Left lung (tissue), 10 donors: Measurements from ENCODE around the gene KREMEN2. TPM values are rescaled to one million over a fixed set of nuclear protein-coding genes. Genes with fewer than 3 reads are reported as not detected.

Experiments
- ATAC-seq: fragments of 200-7000 bp; cut with Tn5 transposase; one replicate; pipeline ENCODE4 v1.9.1; 2020; ENCODE audit warnings: moderate library complexity
- DNase-seq, 4 donors: peaks; one replicate each; pipeline ENCODE4 v3.0.0-alpha.2; 2013 to 2020
- H3K27ac ChIP-seq, 2 donors: fragments of 200-600 bp; sonication (generic) in 1 of 2; one replicate each; pipeline versions ENCODE4 v1.5.0 to v1.8.0; 2020 to 2021
- H3K27me3 ChIP-seq, 2 donors: fragments of 200-600 bp; sonication (generic) in 1 of 2; one replicate each; pipeline versions ENCODE4 v1.5.0 to v1.8.0; 2020 to 2021
- H3K36me3 ChIP-seq, 2 donors: fragments of 200-600 bp; sonication (generic) in 1 of 2; one replicate each; pipeline versions ENCODE4 v1.5.0 to v1.8.0; 2020 to 2021
- H3K4me1 ChIP-seq, 2 donors: fragments of 200-600 bp; one replicate each; pipeline ENCODE4 v1.8.0; 2021
- H3K4me3 ChIP-seq, 2 donors: fragments of 200-600 bp; sonication (generic) in 1 of 2; one replicate each; pipeline versions ENCODE4 v1.5.0 to v1.8.0; 2020 to 2021; ENCODE audit warnings: mild to moderate bottlenecking in 1 of 2
- H3K9me3 ChIP-seq, 2 donors: fragments of 200-600 bp; sonication (generic) in 1 of 2; one replicate each; pipeline versions ENCODE4 v1.5.0 to v1.8.0; 2020 to 2021
- intact Hi-C, 2 donors: fragments of 100-400 bp; cut with DNase I; formaldehyde crosslinking; loops; one replicate each; pipeline versions ENCODE4 v1.11.2 to v1.14.2; 2022
- polyA plus RNA-seq, 6 donors: library from polyadenylated mRNA; unstranded; fragments of 120-200 nt; gene quantifications; one replicate each; pipeline ENCODE4 v1.2.1, GENCODE V29; 2013; ENCODE audit not compliant: insufficient read length in 6 of 6
- total RNA-seq, 2 donors: library from RNA; stranded (reverse); fragmentation: NEBNext Ultra II Directional; extraction: Animal tissue kit (Norgen Biotek cat#: 25700); gene quantifications; one replicate each; pipeline ENCODE4 v1.2.1, GENCODE V29; 2021
- TF ChIP-seq, protein P1 (sequence below), 2 donors: fragments of 200-600 bp; sonication (generic) in 1 of 2; IDR thresholded peaks; one replicate each; pipeline versions ENCODE4 v1.5.0 to v1.8.0; 2021; ENCODE audit warnings: antibody characterized with exemption in 2 of 2
- donor health status: DM: no; HTN: yes; CAD: no.
- donor health status: DM: no; HTN: no; CAD: no.

The KREMEN2 gene
- total and polyA plus RNA-seq, 8 donors = 0.17 to 0.36 (median 0.20) TPM; not detected in 3

DNA sequence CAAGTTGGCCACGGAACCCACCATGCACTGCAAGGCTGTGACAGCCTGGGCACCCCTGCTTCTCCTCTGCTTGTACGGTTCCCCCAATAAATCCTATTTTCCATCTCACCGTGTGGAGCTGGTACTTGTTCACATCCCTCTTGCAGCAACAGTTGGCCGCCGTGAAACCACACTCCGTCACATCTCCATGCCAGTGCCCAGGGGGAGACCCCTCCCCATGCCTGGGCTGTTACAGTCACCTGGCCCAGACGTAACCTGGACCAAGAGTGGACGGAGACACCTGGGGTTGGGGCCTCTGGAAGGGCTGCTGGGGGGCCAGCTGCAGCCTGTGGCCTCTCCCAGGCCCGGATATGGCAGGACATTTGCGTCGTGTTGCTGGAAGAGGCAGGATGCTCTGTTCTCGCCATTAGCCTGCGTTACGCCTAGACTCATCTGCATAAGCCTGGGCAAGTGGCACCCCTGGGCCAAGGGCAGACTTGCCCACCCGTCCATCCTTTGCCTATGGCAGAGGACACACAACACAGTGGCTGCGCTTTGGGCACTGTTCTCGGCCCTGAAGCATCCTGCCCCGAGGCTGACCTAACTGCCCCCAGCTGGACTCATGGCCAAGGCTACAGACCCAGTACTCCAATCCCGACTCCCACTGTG, 14.2 kb upstream of the KREMEN2 start:
- H3K36me3 ChIP-seq = peaks cover 0 to 22% of the 10 kb centered on the region in 2 donors
- peaks cover under 1 to 15% of the 10 kb centered on the region in 2 donors for H3K27me3 ChIP-seq
- H3K9me3 ChIP-seq = no peaks in the 10 kb centered on the region
- no peak for DNase-seq
- intact Hi-C loops = no loop called here
- no peak overlapping the region for H3K27ac ChIP-seq
- TF ChIP-seq, protein P1, sequence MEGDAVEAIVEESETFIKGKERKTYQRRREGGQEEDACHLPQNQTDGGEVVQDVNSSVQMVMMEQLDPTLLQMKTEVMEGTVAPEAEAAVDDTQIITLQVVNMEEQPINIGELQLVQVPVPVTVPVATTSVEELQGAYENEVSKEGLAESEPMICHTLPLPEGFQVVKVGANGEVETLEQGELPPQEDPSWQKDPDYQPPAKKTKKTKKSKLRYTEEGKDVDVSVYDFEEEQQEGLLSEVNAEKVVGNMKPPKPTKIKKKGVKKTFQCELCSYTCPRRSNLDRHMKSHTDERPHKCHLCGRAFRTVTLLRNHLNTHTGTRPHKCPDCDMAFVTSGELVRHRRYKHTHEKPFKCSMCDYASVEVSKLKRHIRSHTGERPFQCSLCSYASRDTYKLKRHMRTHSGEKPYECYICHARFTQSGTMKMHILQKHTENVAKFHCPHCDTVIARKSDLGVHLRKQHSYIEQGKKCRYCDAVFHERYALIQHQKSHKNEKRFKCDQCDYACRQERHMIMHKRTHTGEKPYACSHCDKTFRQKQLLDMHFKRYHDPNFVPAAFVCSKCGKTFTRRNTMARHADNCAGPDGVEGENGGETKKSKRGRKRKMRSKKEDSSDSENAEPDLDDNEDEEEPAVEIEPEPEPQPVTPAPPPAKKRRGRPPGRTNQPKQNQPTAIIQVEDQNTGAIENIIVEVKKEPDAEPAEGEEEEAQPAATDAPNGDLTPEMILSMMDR (IDR thresholded peaks at IDR 0.05) = no peak
- no peak overlapping the region for H3K4me3 ChIP-seq
- H3K4me1 ChIP-seq = no peaks in the 10 kb centered on the region
- ATAC-seq = no peak

DNA sequence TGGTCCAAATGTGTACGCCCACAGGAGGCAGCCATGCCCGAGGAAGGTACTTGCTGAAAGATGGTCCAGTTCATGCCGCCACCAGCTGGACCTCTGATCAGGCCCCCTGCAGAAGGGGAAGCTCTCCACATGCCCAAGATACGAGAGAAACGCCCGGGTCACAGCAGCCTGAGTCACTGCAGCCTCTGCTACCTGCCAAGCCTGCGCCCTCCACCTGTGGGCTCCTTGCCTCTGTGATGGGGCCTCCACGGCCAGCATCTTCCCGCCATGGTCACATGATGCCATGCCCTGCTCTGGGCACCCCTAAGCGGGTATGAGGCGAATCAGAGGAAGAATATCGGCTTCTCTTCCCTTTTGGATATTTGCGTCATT, 13.7 kb upstream of the KREMEN2 start:
- H3K27ac ChIP-seq = no peak overlapping the region
- DNase-seq = no peak
- peaks cover 6 to 20% of the 10 kb centered on the region in 2 donors for H3K27me3 ChIP-seq
- TF ChIP-seq, protein P1 (IDR thresholded peaks at IDR 0.05) = no peak
- H3K4me3 ChIP-seq = no peak overlapping the region
- intact Hi-C loops = no loop called here
- peaks cover 0 to 22% of the 10 kb centered on the region in 2 donors for H3K36me3 ChIP-seq
- H3K4me1 ChIP-seq = peaks cover 0 to 1% of the 10 kb centered on the region in 2 donors
- ATAC-seq = no peak
- H3K9me3 ChIP-seq = no peaks in the 10 kb centered on the region

DNA sequence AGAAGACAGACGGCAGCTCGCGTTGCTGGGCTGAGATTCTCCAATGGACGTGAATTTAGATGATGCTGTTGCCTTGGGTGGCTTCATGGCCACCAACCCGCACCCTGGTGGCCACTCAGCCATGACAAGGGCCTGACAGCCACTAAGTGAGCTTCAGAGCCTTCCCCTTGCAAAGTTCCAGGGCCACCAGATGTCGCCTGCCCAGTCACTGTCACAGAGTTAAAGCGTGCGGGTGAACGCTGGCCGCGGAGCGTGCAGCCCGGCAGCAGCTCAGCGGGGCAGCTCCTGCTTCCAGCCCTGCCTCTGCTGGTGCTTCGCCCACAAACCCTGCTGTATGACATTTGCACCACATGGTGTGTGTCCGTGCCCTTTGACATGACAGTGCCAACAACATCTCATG, 13.3 kb upstream of the KREMEN2 start:
- no peak for DNase-seq
- H3K27me3 ChIP-seq = peaks cover 10 to 24% of the 10 kb centered on the region in 2 donors
- H3K27ac ChIP-seq = no peak overlapping the region
- intact Hi-C loops = no loop called here
- peaks cover 0 to 6% of the 10 kb centered on the region in 2 donors for H3K4me1 ChIP-seq
- H3K4me3 ChIP-seq = no peak overlapping the region
- no peak for ATAC-seq
- peaks cover 0 to 22% of the 10 kb centered on the region in 2 donors for H3K36me3 ChIP-seq
- no peaks in the 10 kb centered on the region for H3K9me3 ChIP-seq
- TF ChIP-seq, protein P1 (IDR thresholded peaks at IDR 0.05) = no peak

DNA sequence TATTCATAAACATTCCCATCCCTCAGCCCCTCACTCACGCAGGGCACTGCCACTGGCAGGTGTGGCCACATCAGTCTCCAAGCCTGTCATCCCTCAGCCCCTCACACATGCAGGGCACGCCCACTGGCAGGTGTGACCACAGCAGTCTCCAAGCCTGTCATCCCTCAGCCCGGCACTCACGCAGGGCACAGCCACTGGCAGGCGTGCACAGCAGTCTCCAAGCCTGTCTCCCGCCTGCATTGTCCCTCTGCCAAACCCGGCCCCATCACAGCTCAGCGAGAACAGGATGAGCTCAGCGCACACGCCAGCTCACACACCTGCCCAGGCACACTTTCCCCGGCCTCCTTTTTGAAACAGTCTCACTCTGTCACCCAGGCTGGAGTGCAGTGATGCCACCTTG, 11.4 kb upstream of the KREMEN2 start:
- intact Hi-C loops = no loop called here
- H3K9me3 ChIP-seq = no peaks in the 10 kb centered on the region
- peaks cover 0 to 17% of the 10 kb centered on the region in 2 donors for H3K4me1 ChIP-seq
- H3K27me3 ChIP-seq = peaks cover 15 to 43% of the 10 kb centered on the region in 2 donors
- DNase-seq (no peak), ATAC-seq (no peak)
- H3K27ac ChIP-seq = no peak overlapping the region
- peaks cover 0 to 22% of the 10 kb centered on the region in 2 donors for H3K36me3 ChIP-seq
- H3K4me3 ChIP-seq = no peak overlapping the region
- TF ChIP-seq, protein P1 (IDR thresholded peaks at IDR 0.05) = no peak

DNA sequence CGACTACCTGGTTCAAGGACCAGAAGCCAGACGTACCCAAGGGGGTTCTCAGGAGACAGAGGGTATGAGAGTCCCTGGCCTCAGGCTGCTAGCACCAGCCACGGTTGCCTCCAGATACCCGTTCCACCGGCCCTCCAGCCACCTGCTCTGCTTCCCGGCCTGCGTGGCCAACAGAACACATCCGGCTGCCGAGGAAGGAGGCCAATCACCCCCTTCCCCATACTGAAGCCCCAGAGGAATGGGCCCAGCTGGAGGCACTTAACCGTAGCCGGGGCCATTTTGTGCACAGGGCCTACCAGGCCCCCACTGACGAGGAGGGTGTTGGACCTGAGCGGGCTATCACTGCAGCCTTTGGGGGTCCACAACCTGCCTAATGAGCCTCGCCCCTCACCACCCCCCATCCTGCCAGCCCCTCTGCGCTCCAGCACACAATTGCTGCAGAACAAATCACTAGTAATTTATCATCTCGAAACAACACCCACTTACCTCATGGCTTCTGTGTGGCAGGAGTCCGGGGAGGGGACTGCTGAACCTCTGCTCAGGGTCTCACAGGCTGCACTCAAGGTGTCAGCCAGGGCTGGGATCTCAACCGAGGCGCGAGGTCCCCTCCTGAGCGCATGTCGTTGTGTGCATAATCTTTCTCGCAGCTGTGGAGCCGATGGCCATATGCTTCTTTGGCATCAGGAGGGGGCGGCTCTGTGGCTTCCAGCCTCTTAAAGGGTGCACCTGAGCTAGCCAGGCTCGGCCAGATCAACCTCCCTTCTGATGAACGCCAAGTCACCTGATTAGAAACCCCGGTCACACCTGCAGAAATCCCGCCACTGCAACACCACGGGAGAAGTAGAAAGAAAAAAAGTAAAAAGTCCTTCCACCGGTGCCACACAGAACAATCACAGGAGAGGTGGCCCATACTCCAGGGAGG, 10.1 kb upstream of the KREMEN2 start:
- Histone ChIP-seq H3K36me3 (peaks cover 0 to 18% of the 10 kb centered on the region in 2 donors), H3K27me3 (peaks cover 15 to 56% of the 10 kb centered on the region in 2 donors), H3K4me1 (peaks cover 0 to 17% of the 10 kb centered on the region in 2 donors), H3K9me3 (no peaks in the 10 kb centered on the region), H3K27ac (no peak overlapping the region), H3K4me3 (no peak overlapping the region)
- DNase-seq (no peak), ATAC-seq (no peak)
- intact Hi-C loops = no loop called here
- TF ChIP-seq, protein P1 (IDR thresholded peaks at IDR 0.05) = no peak
